Right ventricle myocardium inferior (tissue), 1 donor: ENCODE data around the gene RALGAPB. TPM values are rescaled to one million over a fixed set of nuclear protein-coding genes. Genes with fewer than 3 reads are reported as not detected.

Source experiments
- ATAC-seq: fragments of 200-7000 bp; cut with Tn5 transposase; one replicate; pipeline ENCODE4 v1.9.1; 2020; ENCODE audit warnings: mild to moderate bottlenecking, moderate library complexity
- DNase-seq: peaks from one replicate; pipeline ENCODE4 v3.0.0; 2021; ENCODE audit errors: missing footprints
- intact Hi-C: fragments of 100-400 bp; cut with DNase I; formaldehyde crosslinking; loops from one replicate; pipeline ENCODE4 v1.11.0; 2022
- microRNA-seq: library from miRNA; unstranded; fragments of <30 nt; microRNA quantifications from one replicate; pipeline ENCODE4 v1.2.0, GENCODE V29; 2020
- total RNA-seq: library from RNA; stranded (reverse); fragmentation: NEBNext Ultra II Directional; extraction: Animal tissue kit (Norgen Biotek cat#: 25700); gene quantifications from one replicate; pipeline ENCODE4 v1.2.1, GENCODE V29; 2021
- donor health status: DM: no; HTN: yes; CAD: no; lungs with severe emphysema.

Gene RALGAPB
- total RNA-seq, 1 donor from 2014 or later, result 21.9 TPM

DNA sequence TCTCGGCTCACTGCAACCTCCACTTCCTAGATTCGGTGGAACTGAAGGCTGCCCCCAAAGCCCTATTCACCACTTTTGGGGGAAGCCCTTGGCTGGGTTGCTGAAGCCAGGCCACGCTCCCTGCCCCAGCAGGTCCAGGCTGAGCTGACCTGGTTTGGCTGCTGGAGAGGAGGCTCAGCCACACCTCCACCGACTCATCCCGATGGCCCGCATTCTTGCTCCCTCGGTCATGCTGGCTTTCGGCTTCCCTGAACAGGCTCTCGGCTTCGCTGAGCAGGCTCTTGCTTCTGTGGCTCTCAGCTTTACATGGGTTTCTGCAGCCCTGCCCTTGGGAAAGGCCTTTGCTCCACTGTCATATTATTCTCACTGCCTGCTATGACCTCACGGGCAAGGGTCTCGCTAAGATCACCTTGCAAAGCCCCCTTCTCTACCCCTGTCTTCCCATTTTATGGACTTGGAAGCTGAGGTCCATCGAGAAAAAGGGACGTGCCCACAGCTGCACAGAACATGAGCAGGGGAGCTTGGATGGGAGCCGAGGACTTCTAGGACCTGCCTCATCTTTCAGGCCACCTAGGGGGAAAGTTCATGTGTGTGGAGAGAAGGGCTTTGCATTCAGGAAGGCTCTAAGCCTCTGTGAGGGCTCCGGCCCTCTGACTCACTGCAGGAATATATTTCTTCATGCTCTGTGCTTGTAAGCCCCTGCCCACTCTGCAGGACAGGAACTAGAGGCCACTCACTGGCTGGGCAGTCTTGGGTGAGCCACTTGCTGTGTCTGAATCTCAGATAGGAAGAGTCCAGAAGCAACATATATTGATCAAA is 144.6 kb downstream of the RALGAPB start:
- ATAC-seq (no peak), DNase-seq (no peak)
- intact Hi-C loops, result no loop called here

DNA sequence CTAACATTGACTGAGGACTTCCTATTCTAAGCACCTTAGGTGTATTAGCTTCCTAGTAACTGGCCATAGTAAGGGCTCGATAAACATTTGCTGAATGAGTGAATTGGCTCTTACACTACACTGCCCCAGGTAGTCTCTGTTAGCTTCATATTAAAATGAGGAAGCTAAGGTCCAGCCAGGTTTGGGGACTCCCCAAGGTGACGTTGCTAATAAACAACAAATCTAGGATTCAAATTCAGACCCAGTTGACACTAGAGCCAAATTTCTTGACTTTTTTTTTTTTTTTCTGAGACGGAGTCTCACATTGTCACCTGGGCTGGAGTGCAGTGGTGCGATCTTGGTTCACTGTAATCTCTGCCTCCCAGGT is 145.2 kb downstream of the RALGAPB start:
- DNase-seq (no peak), ATAC-seq (no peak)
- intact Hi-C loops, result no loop called here

DNA sequence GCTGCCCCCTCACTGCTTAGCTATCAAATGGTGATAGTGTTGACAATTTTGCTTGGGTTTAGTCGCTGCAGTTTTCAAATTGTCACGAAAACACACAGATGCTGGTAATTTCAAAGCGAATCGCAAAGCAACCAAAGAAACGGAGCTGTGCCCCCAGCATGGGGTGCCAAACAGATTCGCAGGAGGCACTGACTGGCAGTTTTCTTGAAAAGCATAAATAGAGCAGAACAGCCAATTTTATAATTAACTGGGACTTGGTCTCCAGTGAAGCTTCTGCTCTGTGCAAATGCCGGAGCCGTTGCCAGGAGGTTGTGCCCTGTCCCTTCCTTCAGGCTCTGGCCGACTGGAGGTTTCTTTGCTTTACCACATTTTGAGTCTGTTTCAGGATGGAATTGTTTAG is 147.8 kb downstream of the RALGAPB start:
- intact Hi-C loops, result no loop called here
- DNase-seq (no peak), ATAC-seq (no peak)

DNA sequence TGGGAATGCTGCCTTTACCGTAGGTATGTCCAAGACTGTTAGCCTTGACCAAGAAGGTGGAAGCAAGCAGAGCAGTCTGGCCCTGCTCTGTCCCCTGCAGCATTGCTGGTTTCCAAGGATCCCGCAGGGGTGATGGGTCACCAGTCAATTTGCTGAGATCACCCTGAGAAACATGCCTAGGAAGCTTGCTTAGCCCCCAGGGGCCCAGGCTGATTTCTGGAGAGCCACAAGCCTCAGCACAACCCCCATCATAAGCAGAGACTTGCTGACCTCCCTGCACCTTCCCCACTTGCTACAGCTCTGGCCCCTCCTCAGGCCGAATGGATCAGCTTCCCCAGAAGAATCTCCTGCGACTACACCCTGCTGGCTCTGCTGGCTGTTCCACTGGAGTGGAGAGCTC is 150.4 kb downstream of the RALGAPB start:
- DNase-seq (no peak), ATAC-seq (no peak)
- intact Hi-C loops, result no loop called here

DNA sequence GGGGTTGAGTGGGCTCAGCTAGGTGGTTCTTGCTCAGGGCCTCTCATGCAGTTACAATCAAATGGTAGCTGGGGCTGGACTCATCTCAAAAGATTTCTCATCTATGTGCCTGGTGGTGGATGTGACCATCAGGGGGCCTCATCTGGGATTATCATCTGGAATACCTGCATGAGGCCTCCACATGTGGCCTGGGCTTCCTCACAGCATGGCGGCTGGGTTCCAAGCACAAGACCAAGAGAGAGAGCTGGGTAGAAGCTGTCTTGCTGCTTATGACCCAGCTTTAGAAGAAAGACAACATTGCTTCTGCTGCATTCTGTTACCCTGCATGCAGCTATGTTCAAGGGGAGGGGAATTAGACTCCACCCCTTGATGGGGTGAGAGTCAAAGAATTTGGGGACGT is 151.4 kb downstream of the RALGAPB start:
- no peak for ATAC-seq
- intact Hi-C loops, result no loop called here

DNA sequence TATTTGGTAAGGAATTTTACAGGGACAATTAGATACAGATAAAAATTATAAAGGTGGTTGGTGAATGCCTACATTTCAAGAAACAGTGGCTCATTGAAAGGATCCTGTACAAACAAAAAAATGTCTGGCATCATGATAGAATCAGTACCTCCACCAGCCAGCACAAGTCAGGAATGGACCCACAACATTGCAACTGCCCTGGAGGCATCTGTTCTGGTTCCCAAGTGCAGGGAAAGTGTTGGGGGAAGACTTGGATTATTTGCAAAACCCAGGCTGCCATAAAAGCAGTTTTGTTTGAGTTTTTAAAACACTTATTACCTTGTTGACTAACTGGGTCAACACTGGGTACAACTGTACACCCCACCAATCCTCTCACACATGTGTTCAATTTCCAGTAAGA is 153.3 kb downstream of the RALGAPB start:
- DNase-seq (no peak), ATAC-seq (no peak)
- intact Hi-C loops, result no loop called here

More for the DNA sequence above, 151.4 kb downstream of the RALGAPB start:
- no peak for DNase-seq

DNA sequence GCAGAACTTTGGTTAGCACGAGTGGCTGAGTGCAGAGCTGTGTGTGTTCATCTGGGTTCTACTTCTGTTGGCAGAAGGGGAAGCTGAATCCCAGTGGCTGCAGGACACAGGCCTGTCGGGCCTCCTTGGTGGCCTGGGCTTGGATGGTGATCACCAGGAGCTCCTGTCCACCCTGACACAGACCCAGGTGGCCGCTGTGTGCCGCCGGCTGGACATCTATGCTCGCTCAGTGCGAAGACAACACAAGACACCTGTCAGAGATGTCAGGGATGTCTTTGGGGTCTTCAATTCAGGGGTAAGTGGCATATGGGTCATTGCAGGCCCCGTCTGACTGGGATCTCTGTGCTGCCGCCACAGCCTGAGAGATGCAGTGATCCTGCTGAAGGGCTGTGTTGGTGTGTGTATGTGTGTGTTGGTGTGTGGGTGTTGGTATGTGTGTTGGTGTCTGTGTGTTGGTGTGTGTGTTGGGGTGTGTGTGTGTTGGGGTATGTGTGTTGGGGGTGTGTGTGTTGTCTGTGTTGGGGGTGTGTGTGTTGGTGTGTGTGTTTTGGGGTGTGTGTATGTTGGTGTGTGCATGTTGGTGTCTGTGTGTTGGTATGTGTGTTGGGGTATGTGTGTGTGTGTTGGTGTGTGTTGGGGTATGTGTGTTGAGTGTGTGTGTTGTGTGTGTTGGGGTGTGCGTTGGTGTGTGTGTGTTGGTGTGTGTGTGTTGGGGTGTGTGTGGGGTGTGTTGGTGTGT is 154.4 kb downstream of the RALGAPB start:
- intact Hi-C loops, result no loop called here
- no peak for ATAC-seq
- DNase-seq, result no peak

Small RNA genes within 50 kb of the gene (microRNA-seq; reads per million reads assigned to microRNA genes)
- not detected for gene MIR548O2

Other genes with a start within 250 kb of the RALGAPB start
- 7.9 TPM for gene KIAA1755, start 212.1 kb upstream of the RALGAPB start, total RNA-seq
- not detected for gene BPI, start 168.7 kb upstream of the RALGAPB start, total RNA-seq
- gene LBP, start 126.4 kb upstream of the RALGAPB start, total RNA-seq, result 0.16 TPM
- 5.6 TPM for gene SNHG17, start 37.5 kb upstream of the RALGAPB start, total RNA-seq
- gene ADIG, start 108.4 kb downstream of the RALGAPB start, total RNA-seq, result 0.43 TPM
- not detected for gene ARHGAP40, start 129.0 kb downstream of the RALGAPB start, total RNA-seq